Ovary (tissue), 3 donors: Measurements from ENCODE around the gene DTX4.

Experiments used
- CTCF ChIP-seq, 3 donors: fragments of 450-650 bp in 2 of 3; fragments of 200-600 bp in 1 of 3; IDR thresholded peaks; one replicate each; pipeline versions ENCODE4 v1.5.1 to v1.8.0; 2016 to 2022; ENCODE audit warnings: antibody characterized with exemption in 3 of 3, mild to moderate bottlenecking in 1 of 3
- EP300 ChIP-seq: sonication (generic); formaldehyde crosslinking; IDR thresholded peaks from one replicate; pipeline ENCODE4 v1.6.1; 2017; ENCODE audit warnings: antibody characterized with exemption
- POLR2A ChIP-seq: fragments of 450-650 bp; IDR thresholded peaks from one replicate; pipeline ENCODE4 v1.6.1; 2017; ENCODE audit warnings: antibody characterized with exemption, mild to moderate bottlenecking, moderate library complexity
- donor health status: DM: no; HTN: no; CAD: no.

- TF ChIP-seq CTCF (IDR thresholded peaks at IDR 0.05) (no peak), POLR2A (no peak), EP300 (no peak)
Measured at GRCh38 chr11:59223177-59223576, 51.2 kb downstream of the DTX4 start.
